BE2C (cell line): ENCODE measurements around the gene TMEM141.
"Not testable (repeated sequence)": the region's sequence is repeated elsewhere in the genome, so short reads cannot be mapped to it uniquely, and the experiment has no call there.

Source experiments
- DNase-seq: peaks from one replicate; pipeline ENCODE4 v3.0.0-alpha.2; 2020
- H3K27me3 ChIP-seq: fragments of 250-450 bp; sonication (Bioruptor Pico); 2 replicates; pipeline ENCODE4 v1.5.1; 2020; ENCODE audit warnings: mild to moderate bottlenecking
- H3K36me3 ChIP-seq: fragments of 250-450 bp; sonication (Bioruptor Pico); 2 replicates; pipeline ENCODE4 v1.5.1; 2020; ENCODE audit warnings: mild to moderate bottlenecking
- H3K4me1 ChIP-seq: fragments of 250-450 bp; sonication (Bioruptor Pico); 2 replicates; pipeline ENCODE4 v1.5.1; 2020
- H3K4me3 ChIP-seq: 2 replicates; pipeline ENCODE4 v1.5.1; 2011; ENCODE audit warnings: low read depth, low read length
- H3K9me3 ChIP-seq: fragments of 250-450 bp; sonication (Bioruptor Pico); 2 replicates; pipeline ENCODE4 v1.5.1; 2020
- CTCF ChIP-seq: IDR thresholded peaks from 2 replicates; pipeline ENCODE4 v1.5.1; 2012; ENCODE audit warnings: mild to moderate bottlenecking, low read depth, low read length

TMEM141 gene

DNA sequence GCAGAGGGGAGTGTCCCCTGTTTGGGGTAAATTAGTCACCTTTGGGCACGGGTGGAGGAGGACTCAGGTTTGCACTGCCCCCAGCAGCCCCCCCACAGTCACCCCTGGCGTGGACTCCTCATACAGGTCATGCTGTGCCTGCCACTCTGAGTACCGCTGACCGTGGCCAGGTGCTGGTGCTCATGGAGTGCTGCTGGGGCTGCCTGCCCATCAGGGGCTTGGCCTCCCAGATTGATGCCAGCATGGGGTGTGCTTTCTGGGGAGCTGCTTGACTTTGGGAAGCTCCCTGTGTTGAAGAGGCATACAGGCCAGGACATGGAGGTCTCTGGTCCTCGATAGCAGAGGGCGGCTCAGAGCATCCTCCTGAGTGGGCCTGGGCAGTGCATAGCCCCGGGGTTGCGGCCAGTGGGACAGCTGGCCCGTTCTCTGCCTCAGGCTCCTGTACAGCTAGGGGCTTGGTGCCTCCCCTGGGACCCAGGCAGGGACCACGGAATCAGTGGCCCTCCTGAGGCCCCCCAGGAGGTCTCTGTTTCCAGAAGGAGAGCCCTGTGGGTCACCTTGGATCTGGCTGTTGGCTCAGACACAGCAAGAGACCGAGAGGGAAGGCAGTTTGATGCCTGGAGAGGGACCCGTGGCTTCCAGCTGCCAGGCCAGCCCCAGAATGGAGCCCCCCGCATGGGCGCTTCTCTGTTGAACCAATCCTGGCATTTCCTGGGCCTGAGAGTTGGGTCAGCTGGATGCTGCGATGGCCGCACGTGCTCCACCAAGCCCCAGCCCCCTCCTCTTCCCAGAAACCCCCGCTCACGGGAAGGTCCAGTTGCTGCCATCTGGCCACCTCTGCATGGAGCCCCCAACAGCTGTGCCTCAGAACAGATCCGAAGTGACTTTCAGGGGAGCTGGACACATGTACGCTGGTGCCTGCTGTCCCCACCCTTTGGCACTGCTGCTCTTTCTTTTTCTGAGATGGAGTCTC lies 45.1 kb downstream of the TMEM141 start:
- Histone ChIP-seq H3K9me3 (no peaks in the 10 kb centered on the region), H3K36me3 (peaks cover 66% of the 10 kb centered on the region), H3K27me3 (no peaks in the 10 kb centered on the region), H3K4me3 (no peak overlapping the region), H3K4me1 (peaks cover 19% of the 10 kb centered on the region)
- peak; percentile 21 for DNase-seq
- TF ChIP-seq CTCF, result no peak

DNA sequence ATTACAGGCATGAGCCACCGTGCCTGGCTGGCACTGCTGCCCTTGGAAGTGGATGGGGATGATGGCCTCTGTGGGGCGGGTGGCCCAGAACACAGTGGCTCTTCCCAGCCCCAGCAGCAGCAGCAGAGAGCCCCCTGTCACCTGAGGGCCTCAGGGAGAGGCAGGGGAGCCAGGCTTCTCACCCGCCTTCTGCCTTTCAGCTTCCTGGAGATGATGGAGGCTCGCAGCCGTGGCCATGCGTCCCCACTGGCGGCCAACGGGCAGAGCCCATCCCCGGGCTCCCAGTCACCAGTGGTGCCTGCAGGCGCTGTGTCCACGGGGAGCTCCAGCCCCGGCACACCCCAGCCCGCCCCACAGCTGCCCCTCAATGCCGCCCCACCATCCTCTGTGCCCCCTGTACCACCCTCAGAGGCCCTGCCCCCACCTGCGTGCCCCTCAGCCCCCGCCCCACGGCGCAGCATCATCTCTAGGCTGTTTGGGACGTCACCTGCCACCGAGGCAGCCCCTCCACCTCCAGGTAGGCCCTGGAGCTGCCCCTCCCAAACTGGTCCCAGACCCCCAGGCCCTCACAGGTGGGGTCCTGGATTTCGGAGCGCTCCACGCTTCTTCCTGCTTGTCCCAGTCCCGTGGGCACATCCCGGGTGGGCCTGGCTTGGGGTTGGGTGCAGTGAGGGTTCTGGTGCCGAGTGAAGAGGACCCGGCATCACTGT lies 46.2 kb downstream of the TMEM141 start:
- peak; percentile 13 for DNase-seq
- H3K9me3 ChIP-seq, result no peaks in the 10 kb centered on the region
- TF ChIP-seq CTCF, result no peak
- H3K36me3 ChIP-seq, result peaks cover 55% of the 10 kb centered on the region
- H3K4me3 ChIP-seq, result no peak overlapping the region
- H3K27me3 ChIP-seq, result no peaks in the 10 kb centered on the region
- H3K4me1 ChIP-seq, result peaks cover 30% of the 10 kb centered on the region

GRCh38 chr9:136837856-136838277 lies 46.7 kb downstream of the TMEM141 start:
- not testable (repeated sequence) for H3K9me3 ChIP-seq, H3K4me3 ChIP-seq, DNase-seq, H3K27me3 ChIP-seq
- H3K36me3 ChIP-seq, result peaks cover 51% of the 10 kb centered on the region
- H3K4me1 ChIP-seq, result peaks cover 32% of the 10 kb centered on the region

GRCh38 chr9:136838314-136839228 lies 47.4 kb downstream of the TMEM141 start:
- H3K27me3 ChIP-seq, result no peaks in the 10 kb centered on the region
- H3K4me3 ChIP-seq, result no peak overlapping the region
- H3K4me1 ChIP-seq, result peaks cover 38% of the 10 kb centered on the region
- no peaks in the 10 kb centered on the region for H3K9me3 ChIP-seq
- peaks cover 51% of the 10 kb centered on the region for H3K36me3 ChIP-seq
- no peak for DNase-seq
- TF ChIP-seq CTCF, result no peak

DNA sequence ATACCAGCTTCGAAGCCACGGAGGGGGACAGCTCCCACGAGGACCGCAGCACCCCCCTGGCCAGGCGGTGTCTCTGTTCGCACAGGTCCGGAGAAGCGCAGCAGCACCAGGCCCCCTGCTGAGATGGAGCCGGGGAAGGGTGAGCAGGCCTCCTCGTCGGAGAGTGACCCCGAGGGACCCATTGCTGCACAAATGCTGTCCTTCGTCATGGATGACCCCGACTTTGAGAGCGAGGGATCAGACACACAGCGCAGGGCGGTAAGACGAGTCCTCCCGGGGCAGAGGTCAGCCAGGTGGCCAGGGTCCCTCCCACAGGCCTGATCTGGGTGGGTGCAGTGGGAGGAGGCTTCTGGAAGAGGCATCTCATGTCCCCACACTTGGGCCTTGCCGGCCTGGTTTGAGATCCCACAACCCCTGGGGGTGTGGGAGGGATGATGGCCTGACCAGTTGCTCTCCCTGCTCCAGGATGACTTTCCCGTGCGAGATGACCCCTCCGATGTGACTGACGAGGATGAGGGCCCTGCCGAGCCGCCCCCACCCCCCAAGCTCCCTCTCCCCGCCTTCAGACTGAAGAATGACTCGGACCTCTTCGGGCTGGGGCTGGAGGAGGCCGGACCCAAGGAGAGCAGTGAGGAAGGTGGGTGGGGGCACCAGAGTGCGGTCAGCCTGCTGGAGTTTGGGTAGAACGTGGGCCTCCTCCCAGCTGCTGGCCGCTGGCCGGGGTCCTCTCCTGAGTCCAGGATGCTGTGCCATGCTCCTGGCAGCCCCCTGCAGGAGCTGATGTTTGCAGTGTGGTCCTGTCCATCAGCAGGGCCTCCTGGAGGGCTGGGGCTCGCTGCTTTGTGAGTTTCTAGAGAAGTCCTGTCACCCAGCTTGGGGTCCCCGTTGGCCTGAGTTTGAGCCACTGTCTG lies 48.3 kb downstream of the TMEM141 start:
- Histone ChIP-seq H3K36me3 (peaks cover 44% of the 10 kb centered on the region), H3K27me3 (no peaks in the 10 kb centered on the region), H3K4me1 (peaks cover 38% of the 10 kb centered on the region), H3K9me3 (no peaks in the 10 kb centered on the region), H3K4me3 (no peak overlapping the region)
- TF ChIP-seq CTCF, result 0 out of 2 replicates have a peak, but pooled peaks have one; percentile 6
- DNase-seq, result no peak
